ENCODE data around the gene RAB9A.
"Not testable (repeated sequence)": the region's sequence is repeated elsewhere in the genome, so short reads cannot be mapped to it uniquely, and the experiment has no call there.

Gene RAB9A

GRCh38 chrX:13670197-13670596 lies 18.7 kb upstream of the RAB9A start:
- DNase-seq: no peak

GRCh38 chrX:13673016-13673415 lies 15.9 kb upstream of the RAB9A start:
- no peak for DNase-seq

GRCh38 chrX:13676885-13677284 lies 12.0 kb upstream of the RAB9A start:
- no peak for DNase-seq

GRCh38 chrX:13679700-13680099 lies 9.2 kb upstream of the RAB9A start:
- DNase-seq: not testable (repeated sequence)

- DNase-seq: no peak
Measured at GRCh38 chrX:13681595-13681994, 7.3 kb upstream of the RAB9A start.

GRCh38 chrX:13684361-13684760 lies 4.6 kb upstream of the RAB9A start:
- DNase-seq: no peak

GRCh38 chrX:13685126-13685763 lies 3.7 kb upstream of the RAB9A start:
- no peak for DNase-seq

GRCh38 chrX:13687203-13687602 lies 1.7 kb upstream of the RAB9A start:
- DNase-seq: no peak

- DNase-seq: no peak
Measured at GRCh38 chrX:13688384-13688957, 457 bp upstream of the RAB9A start.

- DNase-seq: no peak
Measured at GRCh38 chrX:13689741-13690211, 848 bp downstream of the RAB9A start.

GRCh38 chrX:13690836-13691235 lies 1.9 kb downstream of the RAB9A start:
- no peak for DNase-seq

- DNase-seq: no peak
Measured at GRCh38 chrX:13691841-13692371, 3.0 kb downstream of the RAB9A start.

- DNase-seq: no peak
Measured at GRCh38 chrX:13692771-13693231, 3.9 kb downstream of the RAB9A start.

GRCh38 chrX:13693341-13693961 lies 4.5 kb downstream of the RAB9A start:
- no peak for DNase-seq

GRCh38 chrX:13694359-13694758 lies 5.4 kb downstream of the RAB9A start:
- DNase-seq: no peak

GRCh38 chrX:13694983-13695382 lies 6.1 kb downstream of the RAB9A start:
- DNase-seq: no peak

GRCh38 chrX:13695601-13696115 lies 6.7 kb downstream of the RAB9A start:
- DNase-seq: no peak

- DNase-seq: no peak
Measured at GRCh38 chrX:13697455-13697854, 8.5 kb downstream of the RAB9A start.

- DNase-seq: no peak
Measured at GRCh38 chrX:13697976-13698375, 9.0 kb downstream of the RAB9A start.

GRCh38 chrX:13698432-13698831 lies 9.5 kb downstream of the RAB9A start:
- no peak for DNase-seq

- DNase-seq: no peak
Measured at GRCh38 chrX:13699183-13699826, 10.4 kb downstream of the RAB9A start.

- no peak for DNase-seq
Measured at GRCh38 chrX:13700380-13700779, 11.5 kb downstream of the RAB9A start.

- DNase-seq: no peak
Measured at GRCh38 chrX:13702111-13702789, 13.3 kb downstream of the RAB9A start.
